GM10266 (cell line): ENCODE measurements around the gene NOD2.
A peak's percentile ranks its signal among the peaks of the same experiment; 100 is the strongest.

Experiments used
- DNase-seq: peaks from one replicate; pipeline ENCODE4 v3.0.0; 2012; ENCODE audit errors: extremely low spot score
- TF ChIP-seq, protein P1 (sequence below): IDR thresholded peaks from 2 replicates; pipeline ENCODE4 v1.5.1; 2012; ENCODE audit warnings: mild to moderate bottlenecking, low read depth; ENCODE audit not compliant: control insufficient read depth, insufficient read depth; ENCODE audit errors: missing control alignments

Gene NOD2

DNA sequence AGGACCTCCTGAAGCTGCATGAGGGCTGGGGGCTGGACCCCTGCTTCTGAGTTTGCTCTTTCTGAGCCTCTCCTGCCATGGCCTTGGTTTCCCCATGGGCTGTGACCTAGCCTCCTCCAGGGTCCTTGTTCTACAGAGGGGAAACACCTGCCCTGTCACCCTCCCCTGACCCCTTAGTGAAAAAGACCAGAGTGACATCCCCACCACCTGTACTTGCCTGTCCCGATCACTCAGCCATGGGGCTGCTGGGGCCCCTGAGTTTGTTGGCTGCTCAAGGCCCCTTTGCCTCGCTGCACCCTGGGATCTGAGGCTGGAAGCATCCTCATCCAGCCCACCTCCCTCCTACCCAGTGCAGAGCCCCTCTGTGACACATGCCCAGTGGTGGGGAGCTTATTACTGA, 800 bp downstream of the NOD2 start:
- DNase-seq = peak; percentile 62
- TF ChIP-seq, protein P1, sequence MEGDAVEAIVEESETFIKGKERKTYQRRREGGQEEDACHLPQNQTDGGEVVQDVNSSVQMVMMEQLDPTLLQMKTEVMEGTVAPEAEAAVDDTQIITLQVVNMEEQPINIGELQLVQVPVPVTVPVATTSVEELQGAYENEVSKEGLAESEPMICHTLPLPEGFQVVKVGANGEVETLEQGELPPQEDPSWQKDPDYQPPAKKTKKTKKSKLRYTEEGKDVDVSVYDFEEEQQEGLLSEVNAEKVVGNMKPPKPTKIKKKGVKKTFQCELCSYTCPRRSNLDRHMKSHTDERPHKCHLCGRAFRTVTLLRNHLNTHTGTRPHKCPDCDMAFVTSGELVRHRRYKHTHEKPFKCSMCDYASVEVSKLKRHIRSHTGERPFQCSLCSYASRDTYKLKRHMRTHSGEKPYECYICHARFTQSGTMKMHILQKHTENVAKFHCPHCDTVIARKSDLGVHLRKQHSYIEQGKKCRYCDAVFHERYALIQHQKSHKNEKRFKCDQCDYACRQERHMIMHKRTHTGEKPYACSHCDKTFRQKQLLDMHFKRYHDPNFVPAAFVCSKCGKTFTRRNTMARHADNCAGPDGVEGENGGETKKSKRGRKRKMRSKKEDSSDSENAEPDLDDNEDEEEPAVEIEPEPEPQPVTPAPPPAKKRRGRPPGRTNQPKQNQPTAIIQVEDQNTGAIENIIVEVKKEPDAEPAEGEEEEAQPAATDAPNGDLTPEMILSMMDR = no peak

GRCh38 chr16:50695017-50696000, 1.9 kb downstream of the NOD2 start:
- TF ChIP-seq, protein P1 = no peak
- DNase-seq = no peak

DNA sequence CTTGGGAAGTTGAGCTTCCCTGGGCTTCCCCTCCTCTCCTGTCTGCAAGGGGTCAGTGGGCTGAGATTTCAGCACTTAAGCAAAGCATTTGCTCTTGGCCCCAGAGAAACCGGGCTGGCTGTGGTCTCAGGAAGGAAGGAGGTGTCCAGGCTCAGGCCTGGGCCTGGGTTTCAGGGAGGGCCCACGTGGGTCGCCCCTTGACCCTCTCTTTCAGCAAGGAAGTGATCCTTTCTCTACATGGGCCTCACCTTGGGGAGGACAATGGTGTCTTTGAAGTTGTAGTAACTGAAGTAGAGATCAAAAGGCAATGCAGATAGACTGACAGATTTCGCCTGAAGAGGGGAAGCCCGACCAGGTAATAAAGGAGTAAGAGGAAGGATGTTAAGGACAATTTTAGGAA, 2.7 kb downstream of the NOD2 start:
- DNase-seq = peak; percentile 56
- TF ChIP-seq, protein P1 = no peak

DNA sequence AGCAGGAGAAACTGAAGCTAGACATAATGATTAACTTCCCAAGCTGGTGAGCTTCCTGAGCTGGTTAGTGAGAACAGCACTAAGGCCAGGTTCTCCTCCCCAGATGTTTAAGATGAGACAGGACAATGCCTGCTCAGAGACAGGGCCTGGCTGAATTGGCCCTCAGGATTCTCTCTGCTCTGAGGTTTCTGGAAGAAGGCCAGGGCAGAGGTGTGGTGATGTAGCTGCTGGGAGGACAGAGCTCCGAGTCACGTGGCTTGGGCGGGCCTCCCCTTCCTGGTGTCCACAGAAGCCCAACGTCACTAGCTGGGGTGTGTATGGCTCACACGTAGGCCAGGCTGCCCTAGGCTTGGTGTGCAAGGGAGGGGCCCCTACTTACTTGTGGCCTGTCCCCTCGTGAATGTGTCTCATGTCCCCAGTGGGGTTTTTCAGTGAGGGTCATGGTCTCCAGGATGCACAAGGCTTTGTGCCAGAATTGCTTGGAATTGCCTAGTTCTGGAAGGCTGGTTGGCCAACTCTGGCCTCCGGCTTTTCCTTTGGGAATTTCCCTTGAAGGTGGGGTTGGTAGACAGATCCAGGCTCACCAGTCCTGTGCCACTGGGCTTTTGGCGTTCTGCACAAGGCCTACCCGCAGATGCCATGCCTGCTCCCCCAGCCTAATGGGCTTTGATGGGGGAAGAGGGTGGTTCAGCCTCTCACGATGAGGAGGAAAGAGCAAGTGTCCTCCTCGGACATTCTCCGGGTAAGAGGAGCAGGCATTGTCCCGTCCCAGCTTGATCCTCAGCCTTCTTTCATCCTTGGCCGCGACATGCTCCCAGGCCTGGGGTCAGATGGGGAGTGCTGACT, 3.4 kb downstream of the NOD2 start:
- TF ChIP-seq, protein P1 = no peak
- peak; percentile 92 for DNase-seq

- no peak for DNase-seq
- TF ChIP-seq, protein P1 = no peak
Observed at GRCh38 chr16:50697421-50697715, 4.0 kb downstream of the NOD2 start.

DNA sequence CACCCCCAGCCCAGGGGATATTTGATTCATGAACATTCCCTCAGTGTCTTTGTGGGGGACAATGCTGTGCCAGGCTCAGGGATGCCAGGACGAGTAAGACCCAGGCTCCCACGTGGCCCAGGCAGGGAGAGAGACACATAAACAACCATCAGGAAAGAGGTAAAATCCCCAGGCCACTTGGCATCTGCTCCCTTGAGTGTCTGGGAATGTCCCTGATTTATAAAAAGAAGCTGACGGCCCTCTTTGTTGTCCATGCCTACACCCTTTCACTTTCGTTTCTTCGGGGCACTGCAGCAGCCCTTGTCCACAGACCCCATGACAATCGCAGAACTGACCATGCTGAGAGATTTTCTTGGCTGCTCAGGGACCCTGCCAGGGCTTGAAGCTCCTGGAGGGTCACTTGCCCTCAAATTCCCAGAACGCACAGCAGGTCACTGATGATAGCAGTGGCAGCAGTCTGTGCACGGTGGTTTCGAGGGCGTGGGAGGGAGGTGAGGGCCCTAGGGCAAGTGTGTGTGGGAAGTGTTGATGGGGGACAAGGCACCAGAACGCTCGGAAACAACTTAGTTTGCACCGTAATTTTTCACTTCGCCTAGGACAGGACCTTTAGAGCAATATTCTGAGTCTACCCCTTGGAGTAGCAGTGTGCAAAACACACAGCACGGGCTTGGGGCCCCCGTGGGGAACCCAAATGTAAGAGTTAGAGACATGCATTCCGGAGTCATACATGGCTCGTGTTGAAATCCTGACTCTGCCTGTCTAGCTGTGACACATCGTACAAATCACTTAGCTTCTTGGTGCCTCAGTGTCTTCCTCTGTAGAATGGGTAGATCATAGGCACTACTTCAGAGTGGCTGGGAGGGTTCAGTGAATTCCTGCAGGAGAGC, 4.7 kb downstream of the NOD2 start:
- TF ChIP-seq, protein P1 = no peak
- DNase-seq = peak; percentile 80
